ENCODE measurements around the gene SCFD2. TPM values are rescaled to one million over a fixed set of nuclear protein-coding genes. Genes with fewer than 3 reads are reported as not detected.

SCFD2 gene
- total and polyA plus RNA-seq, 2 of the 8 experiments (the other 6 are each of a cell fraction or from before 2014, with no cell fraction given) = 6.2 to 10.2 TPM

- TF ChIP-seq BCL11A (IDR thresholded peaks at IDR 0.05; ENCODE audit: low read depth in 2 of 2, low read length in 2 of 2) (no peak), RNF2 (IDR thresholded peaks at IDR 0.05; ENCODE audit: borderline replicate concordance, low read depth, low read length, missing control alignments, poor library complexity, severe bottlenecking) (no peak), CHD7 (IDR thresholded peaks at IDR 0.05; ENCODE audit: insufficient replicate concordance, low read length) (no peak)
Observed at GRCh38 chr4:53307210-53307609, 58.7 kb downstream of the SCFD2 start (continued).

Measured in H1 (cell line).